IMR-90 (cell line): Measurements from ENCODE around the gene PKD1.
"Not testable (repeated sequence)": the region's sequence is repeated elsewhere in the genome, so short reads cannot be mapped to it uniquely, and the experiment has no call there.

Experiments
- MAZ ChIP-seq: IDR thresholded peaks from 2 replicates; pipeline ENCODE4 v1.6.1; 2012; ENCODE audit warnings: low read depth, mild to moderate bottlenecking, low read length, improper control_type of control experiment, moderate library complexity, borderline replicate concordance
- NFE2L2 ChIP-seq: fragments of 150-350 bp; IDR thresholded peaks from 2 replicates; pipeline ENCODE4 v1.6.1; 2016; ENCODE audit warnings: low read depth, mild to moderate bottlenecking, low read length
- POLR2A ChIP-seq: IDR thresholded peaks from 2 replicates; pipeline ENCODE4 v1.6.1; 2012; ENCODE audit warnings: mild to moderate bottlenecking, low read depth, low read length
- RAD21 ChIP-seq: IDR thresholded peaks from 2 replicates; pipeline ENCODE4 v1.6.1; 2012; ENCODE audit warnings: low read length, improper control_type of control experiment
- RCOR1 ChIP-seq: IDR thresholded peaks from 2 replicates; pipeline ENCODE4 v1.6.1; 2012; ENCODE audit warnings: mild to moderate bottlenecking, low read length, improper control_type of control experiment; ENCODE audit not compliant: insufficient replicate concordance
- SMC3 ChIP-seq: fragments of 150-350 bp; IDR thresholded peaks from 2 replicates; pipeline ENCODE4 v1.6.1; 2016; ENCODE audit warnings: low read depth, mild to moderate bottlenecking, antibody characterized with exemption, low read length, moderate library complexity
- TF ChIP-seq, protein P1 (sequence below): conservative IDR thresholded peaks from 2 replicates; pipeline ENCODE4 v1.5.1; 2012; ENCODE audit warnings: mild to moderate bottlenecking, low read depth, low read length, improper control_type of control experiment
- TF ChIP-seq, protein P2 (sequence below): fragments of 150-350 bp; IDR thresholded peaks from 2 replicates; pipeline ENCODE4 v1.6.1; 2016; ENCODE audit warnings: low read depth, mild to moderate bottlenecking, low read length, moderate library complexity, borderline replicate concordance

DNA sequence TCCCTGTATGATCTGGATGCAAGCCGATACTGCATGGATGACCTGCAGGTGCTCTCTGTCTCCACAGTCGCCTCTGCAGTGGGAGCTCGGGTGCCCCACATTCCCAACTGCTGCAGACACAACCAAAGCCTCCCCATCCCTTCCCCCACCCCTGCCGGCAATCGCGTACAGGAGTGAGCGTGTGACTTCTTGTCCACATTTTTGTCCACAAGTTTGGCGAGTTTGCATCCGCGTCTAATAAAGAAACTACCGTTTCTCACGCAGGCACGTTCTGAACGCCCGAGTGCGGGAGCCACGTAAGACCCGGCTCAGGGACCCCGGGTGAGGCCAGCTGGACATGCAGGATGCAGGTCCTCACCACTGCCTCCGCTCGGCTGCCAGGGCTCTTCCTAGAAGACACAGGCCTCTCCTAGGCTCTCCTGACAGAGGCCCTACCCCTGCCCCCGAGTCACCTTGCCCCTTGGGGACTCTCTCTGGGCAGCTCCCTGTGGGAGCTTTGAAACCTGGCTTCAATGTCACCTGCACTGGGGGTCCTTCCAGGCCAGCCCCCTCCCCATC is 5.7 kb downstream of the PKD1 start:
- TF ChIP-seq, protein P1, sequence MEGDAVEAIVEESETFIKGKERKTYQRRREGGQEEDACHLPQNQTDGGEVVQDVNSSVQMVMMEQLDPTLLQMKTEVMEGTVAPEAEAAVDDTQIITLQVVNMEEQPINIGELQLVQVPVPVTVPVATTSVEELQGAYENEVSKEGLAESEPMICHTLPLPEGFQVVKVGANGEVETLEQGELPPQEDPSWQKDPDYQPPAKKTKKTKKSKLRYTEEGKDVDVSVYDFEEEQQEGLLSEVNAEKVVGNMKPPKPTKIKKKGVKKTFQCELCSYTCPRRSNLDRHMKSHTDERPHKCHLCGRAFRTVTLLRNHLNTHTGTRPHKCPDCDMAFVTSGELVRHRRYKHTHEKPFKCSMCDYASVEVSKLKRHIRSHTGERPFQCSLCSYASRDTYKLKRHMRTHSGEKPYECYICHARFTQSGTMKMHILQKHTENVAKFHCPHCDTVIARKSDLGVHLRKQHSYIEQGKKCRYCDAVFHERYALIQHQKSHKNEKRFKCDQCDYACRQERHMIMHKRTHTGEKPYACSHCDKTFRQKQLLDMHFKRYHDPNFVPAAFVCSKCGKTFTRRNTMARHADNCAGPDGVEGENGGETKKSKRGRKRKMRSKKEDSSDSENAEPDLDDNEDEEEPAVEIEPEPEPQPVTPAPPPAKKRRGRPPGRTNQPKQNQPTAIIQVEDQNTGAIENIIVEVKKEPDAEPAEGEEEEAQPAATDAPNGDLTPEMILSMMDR, result not testable (repeated sequence)
- TF ChIP-seq RCOR1, RAD21, MAZ, SMC3, POLR2A, NFE2L2: not testable (repeated sequence)
- TF ChIP-seq, protein P2, sequence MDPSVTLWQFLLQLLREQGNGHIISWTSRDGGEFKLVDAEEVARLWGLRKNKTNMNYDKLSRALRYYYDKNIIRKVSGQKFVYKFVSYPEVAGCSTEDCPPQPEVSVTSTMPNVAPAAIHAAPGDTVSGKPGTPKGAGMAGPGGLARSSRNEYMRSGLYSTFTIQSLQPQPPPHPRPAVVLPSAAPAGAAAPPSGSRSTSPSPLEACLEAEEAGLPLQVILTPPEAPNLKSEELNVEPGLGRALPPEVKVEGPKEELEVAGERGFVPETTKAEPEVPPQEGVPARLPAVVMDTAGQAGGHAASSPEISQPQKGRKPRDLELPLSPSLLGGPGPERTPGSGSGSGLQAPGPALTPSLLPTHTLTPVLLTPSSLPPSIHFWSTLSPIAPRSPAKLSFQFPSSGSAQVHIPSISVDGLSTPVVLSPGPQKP, result not testable (repeated sequence)
